Chondrocyte (in vitro differentiated cells): ENCODE results near the gene TFF3. TPM values are rescaled to one million over a fixed set of nuclear protein-coding genes. Genes with fewer than 3 reads are reported as not detected.

ENCODE experiments used
- DNase-seq: peaks from one replicate; pipeline ENCODE4 v3.0.0; 2021; ENCODE audit warnings: mixed read lengths, low spot score
- H3K27ac Mint-ChIP-seq: one replicate; pipeline ENCODE4 v1.8.0; 2021; ENCODE audit warnings: mild to moderate bottlenecking, moderate library complexity, mixed read lengths; ENCODE audit not compliant: unreplicated experiment
- H3K27me3 Mint-ChIP-seq: 2 replicates; pipeline ENCODE4 v1.8.0; 2021; ENCODE audit warnings: low read depth, mixed read lengths
- H3K36me3 Mint-ChIP-seq: 2 replicates; pipeline ENCODE4 v1.8.0; 2021; ENCODE audit warnings: low read depth, mixed read lengths
- H3K4me1 Mint-ChIP-seq: 2 replicates; pipeline ENCODE4 v1.8.0; 2021; ENCODE audit warnings: low read depth, mild to moderate bottlenecking, mixed read lengths
- H3K4me3 Mint-ChIP-seq: one replicate; pipeline ENCODE4 v1.8.0; 2021; ENCODE audit warnings: mild to moderate bottlenecking, moderate library complexity, mixed read lengths; ENCODE audit not compliant: unreplicated experiment
- H3K9me3 Mint-ChIP-seq: 2 replicates; pipeline ENCODE4 v1.8.0; 2021; ENCODE audit warnings: low read depth, mixed read lengths
- CTCF ChIP-seq: fragments of 200-600 bp; sonication (generic); IDR thresholded peaks from 2 replicates; pipeline ENCODE4 v1.5.0; 2021; ENCODE audit warnings: antibody characterized with exemption, mild to moderate bottlenecking, moderate library complexity
- total RNA-seq: library from RNA; stranded (reverse); gene quantifications from 3 replicates; pipeline ENCODE4 v1.2.1, GENCODE V29; 2021

TFF3 gene
- total RNA-seq, 1 donor from 2014 or later, result 1.3 TPM

DNA sequence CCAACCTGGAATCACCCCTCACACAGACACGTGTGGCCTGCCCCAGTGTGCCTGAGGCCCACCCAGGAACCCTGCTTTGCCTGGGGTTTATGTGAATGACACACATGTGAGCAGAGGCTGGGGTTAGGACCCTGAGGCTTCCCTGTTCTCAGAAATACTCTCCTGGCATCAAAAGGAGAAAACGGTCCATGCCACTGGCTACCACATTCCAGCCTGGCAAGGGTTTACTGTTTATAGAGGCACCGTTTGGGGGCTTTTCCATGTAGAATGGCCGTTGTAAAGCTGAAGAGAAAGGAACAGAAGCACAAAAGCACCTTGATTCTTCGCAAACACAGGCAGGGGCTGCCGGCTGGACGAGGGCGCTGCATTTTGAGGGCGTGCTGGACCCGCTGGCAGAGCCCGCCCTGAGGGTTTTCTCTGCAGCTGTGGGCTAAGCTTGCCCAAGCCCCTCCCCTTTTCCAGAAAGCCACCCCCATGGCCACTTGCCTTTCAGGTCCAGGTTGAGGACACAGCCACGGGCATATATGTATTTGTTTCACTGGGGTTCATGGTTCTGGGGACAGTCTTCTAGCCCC is 13.0 kb downstream of the TFF3 start:
- DNase-seq, result peak; percentile 44
- Mint-ChIP-seq H3K27ac (no peak overlapping the region), H3K36me3 (no peaks in the 10 kb centered on the region), H3K27me3 (peaks cover 35% of the 10 kb centered on the region), H3K4me3 (no peak overlapping the region), H3K9me3 (no peaks in the 10 kb centered on the region), H3K4me1 (no peaks in the 10 kb centered on the region)
- no peak for TF ChIP-seq CTCF

- DNase-seq, result peak; percentile 61
- H3K27me3 Mint-ChIP-seq, result peaks cover 33% of the 10 kb centered on the region
- no peaks in the 10 kb centered on the region for H3K9me3 Mint-ChIP-seq
- H3K36me3 Mint-ChIP-seq, result no peaks in the 10 kb centered on the region
- H3K4me1 Mint-ChIP-seq, result no peaks in the 10 kb centered on the region
- H3K27ac Mint-ChIP-seq, result no peak overlapping the region
- TF ChIP-seq CTCF, result no peak
- no peak overlapping the region for H3K4me3 Mint-ChIP-seq
Measured at GRCh38 chr21:42301371-42302075, 13.7 kb downstream of the TFF3 start.

GRCh38 chr21:42300956-42301355 is 14.3 kb downstream of the TFF3 start:
- Mint-ChIP-seq H3K27ac (no peak overlapping the region), H3K36me3 (no peaks in the 10 kb centered on the region), H3K9me3 (no peaks in the 10 kb centered on the region), H3K4me3 (no peak overlapping the region), H3K4me1 (no peaks in the 10 kb centered on the region), H3K27me3 (peaks cover 38% of the 10 kb centered on the region)
- TF ChIP-seq CTCF, result no peak
- no peak for DNase-seq

DNA sequence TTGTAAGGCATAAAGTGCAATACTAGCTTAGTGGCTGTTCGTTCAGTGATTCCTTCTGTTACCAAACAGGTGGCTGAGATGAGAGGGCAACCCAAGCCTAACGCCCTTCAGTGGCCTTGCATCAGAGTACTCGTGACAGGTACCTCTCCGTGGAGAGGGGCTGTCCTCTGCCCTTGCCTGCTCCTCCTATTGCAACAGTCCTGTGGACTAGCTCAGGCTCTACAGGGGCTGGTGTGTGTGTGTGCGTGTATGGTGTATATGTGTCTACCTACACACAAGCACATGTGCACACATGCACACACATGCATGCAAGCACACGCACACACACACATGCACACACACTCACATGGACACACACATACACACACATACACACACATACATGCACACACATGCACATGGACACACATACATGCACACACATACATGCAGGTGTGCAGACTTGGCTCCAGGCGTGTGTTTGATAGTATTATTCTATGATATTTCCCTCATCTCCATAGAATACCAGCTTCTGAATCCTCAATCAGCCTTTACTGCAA is 15.1 kb downstream of the TFF3 start:
- Mint-ChIP-seq H3K27me3 (peaks cover 45% of the 10 kb centered on the region), H3K27ac (no peak overlapping the region), H3K4me1 (no peaks in the 10 kb centered on the region), H3K4me3 (no peak overlapping the region), H3K9me3 (no peaks in the 10 kb centered on the region), H3K36me3 (no peaks in the 10 kb centered on the region)
- no peak for TF ChIP-seq CTCF
- DNase-seq, result no peak

- no peaks in the 10 kb centered on the region for H3K36me3 Mint-ChIP-seq
- H3K4me3 Mint-ChIP-seq, result no peak overlapping the region
- H3K4me1 Mint-ChIP-seq, result no peaks in the 10 kb centered on the region
- peaks cover 47% of the 10 kb centered on the region for H3K27me3 Mint-ChIP-seq
- no peak overlapping the region for H3K27ac Mint-ChIP-seq
- H3K9me3 Mint-ChIP-seq, result no peaks in the 10 kb centered on the region
- no peak for TF ChIP-seq CTCF
- DNase-seq, result no peak
Measured at GRCh38 chr21:42299324-42300044, 15.7 kb downstream of the TFF3 start.
